Measurements from ENCODE around the gene IMMT.

DNA sequence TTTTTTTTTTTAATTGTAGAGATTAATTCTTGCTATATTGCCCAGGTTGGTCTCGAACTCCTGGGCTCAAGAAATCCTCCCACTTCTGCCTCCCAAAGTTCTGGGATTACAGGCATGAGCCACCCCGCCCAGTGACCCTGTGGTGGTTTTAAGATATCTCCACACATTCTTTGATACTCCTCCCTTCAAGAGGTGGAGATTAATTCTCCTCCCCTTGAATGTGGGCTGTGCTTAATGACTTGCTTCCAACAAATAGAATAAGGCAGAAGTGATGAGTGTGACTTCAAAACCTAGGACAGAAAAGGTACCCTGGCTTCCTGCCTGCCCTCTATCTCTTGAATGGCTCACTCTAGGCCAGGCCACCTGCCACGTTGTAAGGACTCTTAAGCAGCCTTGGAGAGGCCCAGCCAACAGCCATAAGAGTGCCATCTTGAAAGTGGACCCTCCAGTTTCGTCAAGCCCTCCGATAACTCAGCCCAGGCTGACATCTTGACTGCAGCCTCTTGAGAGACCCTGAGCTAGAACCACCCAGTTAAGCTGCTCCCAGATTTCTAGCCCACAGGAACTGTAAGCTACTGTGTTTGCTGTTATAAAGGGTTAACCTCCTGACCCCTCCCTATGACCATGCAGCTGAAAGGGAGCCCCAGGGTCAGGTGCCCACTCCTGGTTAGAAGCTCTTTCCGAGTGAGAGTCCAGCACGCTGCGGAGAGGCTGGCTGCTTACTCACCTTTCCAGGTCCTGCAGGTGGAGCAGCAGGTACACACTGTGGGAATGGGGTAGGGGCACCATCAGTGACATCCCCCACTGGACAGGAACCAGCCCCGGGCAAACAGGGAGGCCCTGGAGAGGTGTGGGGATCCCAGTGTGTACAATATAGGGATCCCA, 31.6 kb upstream of the IMMT start:
- no peak for TF ChIP-seq CTCF (IDR thresholded peaks at IDR 0.05 in 8 of 11, conservative IDR thresholded peaks at IDR 0.05 in 3 of 11)
- no peak for TF ChIP-seq POLR2A (IDR thresholded peaks at IDR 0.05)

Measured in spleen (tissue), 7 donors.